Measurements from ENCODE around the gene VPS37C.

DNA sequence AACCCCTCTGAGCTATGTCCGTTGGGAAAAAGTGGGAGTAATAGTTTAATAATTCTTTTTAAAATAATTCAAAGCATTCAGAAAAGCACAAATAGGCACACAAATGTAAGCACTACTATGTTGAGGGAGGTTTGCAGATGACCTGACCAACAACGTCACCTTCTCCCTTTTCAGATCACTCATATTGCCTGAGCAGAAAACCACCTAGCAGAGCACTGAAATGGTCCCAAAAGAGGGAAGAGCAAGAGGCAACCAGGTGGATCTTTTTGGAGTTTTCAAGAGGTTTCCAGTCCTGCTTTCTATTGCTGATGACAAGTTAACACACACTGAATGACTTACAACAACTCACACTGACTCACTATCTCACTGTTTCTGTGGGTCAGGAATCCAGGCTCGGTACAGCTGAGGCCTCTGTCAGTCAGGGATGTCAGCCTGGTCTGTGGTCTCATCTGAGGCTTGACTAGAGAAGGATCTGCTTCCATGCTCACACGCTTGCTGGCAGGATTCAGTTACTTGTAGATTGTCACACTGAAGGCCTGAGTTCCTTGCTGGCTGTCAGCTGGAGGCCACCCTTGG is 37.8 kb upstream of the VPS37C start:
- TF ChIP-seq, protein P1, sequence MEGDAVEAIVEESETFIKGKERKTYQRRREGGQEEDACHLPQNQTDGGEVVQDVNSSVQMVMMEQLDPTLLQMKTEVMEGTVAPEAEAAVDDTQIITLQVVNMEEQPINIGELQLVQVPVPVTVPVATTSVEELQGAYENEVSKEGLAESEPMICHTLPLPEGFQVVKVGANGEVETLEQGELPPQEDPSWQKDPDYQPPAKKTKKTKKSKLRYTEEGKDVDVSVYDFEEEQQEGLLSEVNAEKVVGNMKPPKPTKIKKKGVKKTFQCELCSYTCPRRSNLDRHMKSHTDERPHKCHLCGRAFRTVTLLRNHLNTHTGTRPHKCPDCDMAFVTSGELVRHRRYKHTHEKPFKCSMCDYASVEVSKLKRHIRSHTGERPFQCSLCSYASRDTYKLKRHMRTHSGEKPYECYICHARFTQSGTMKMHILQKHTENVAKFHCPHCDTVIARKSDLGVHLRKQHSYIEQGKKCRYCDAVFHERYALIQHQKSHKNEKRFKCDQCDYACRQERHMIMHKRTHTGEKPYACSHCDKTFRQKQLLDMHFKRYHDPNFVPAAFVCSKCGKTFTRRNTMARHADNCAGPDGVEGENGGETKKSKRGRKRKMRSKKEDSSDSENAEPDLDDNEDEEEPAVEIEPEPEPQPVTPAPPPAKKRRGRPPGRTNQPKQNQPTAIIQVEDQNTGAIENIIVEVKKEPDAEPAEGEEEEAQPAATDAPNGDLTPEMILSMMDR (conservative IDR thresholded peaks at IDR 0.05): no peak
- no peak for TF ChIP-seq EZH2 (IDR thresholded peaks at IDR 0.05; ENCODE audit: low read depth)

Measured in PC-9 (cell line).